ENCODE results near the gene SSNA1.

GRCh38 chr9:137157618-137158415 lies 30.7 kb upstream of the SSNA1 start:
- TF ChIP-seq POLR2AphosphoS5 (IDR thresholded peaks at IDR 0.05) (no peak), POLR2A (IDR thresholded peaks at IDR 0.05) (no peak), EP300 (IDR thresholded peaks at IDR 0.05) (no peak)
- TF ChIP-seq, protein P1, sequence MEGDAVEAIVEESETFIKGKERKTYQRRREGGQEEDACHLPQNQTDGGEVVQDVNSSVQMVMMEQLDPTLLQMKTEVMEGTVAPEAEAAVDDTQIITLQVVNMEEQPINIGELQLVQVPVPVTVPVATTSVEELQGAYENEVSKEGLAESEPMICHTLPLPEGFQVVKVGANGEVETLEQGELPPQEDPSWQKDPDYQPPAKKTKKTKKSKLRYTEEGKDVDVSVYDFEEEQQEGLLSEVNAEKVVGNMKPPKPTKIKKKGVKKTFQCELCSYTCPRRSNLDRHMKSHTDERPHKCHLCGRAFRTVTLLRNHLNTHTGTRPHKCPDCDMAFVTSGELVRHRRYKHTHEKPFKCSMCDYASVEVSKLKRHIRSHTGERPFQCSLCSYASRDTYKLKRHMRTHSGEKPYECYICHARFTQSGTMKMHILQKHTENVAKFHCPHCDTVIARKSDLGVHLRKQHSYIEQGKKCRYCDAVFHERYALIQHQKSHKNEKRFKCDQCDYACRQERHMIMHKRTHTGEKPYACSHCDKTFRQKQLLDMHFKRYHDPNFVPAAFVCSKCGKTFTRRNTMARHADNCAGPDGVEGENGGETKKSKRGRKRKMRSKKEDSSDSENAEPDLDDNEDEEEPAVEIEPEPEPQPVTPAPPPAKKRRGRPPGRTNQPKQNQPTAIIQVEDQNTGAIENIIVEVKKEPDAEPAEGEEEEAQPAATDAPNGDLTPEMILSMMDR (IDR thresholded peaks at IDR 0.05) = no peak
